T-helper 1 cell treated with Interleukin-12 subunit alpha and Interleukin-12 subunit beta and Interleukin-4 antibody, amounts not matched to agents 30 ng/mL and 1 ng/mL, for 36 hours (primary cell): ENCODE data around the gene TWSG1. TPM values are rescaled to one million over a fixed set of nuclear protein-coding genes. Genes with fewer than 3 reads are reported as not detected.
"Not testable (repeated sequence)": the region's sequence is repeated elsewhere in the genome, so short reads cannot be mapped to it uniquely, and the experiment has no call there.

Source experiments
- intact Hi-C: fragments of 100-400 bp; cut with micrococcal nuclease; formaldehyde crosslinking; loops from one replicate; pipeline ENCODE4 v1.15.1; 2024
- total RNA-seq: library from RNA; stranded (reverse); gene quantifications from 2 replicates; pipeline ENCODE4 v1.2.3, GENCODE V29; 2022

Gene TWSG1
- total RNA-seq, 1 donor from 2014 or later = 8.3 TPM

DNA sequence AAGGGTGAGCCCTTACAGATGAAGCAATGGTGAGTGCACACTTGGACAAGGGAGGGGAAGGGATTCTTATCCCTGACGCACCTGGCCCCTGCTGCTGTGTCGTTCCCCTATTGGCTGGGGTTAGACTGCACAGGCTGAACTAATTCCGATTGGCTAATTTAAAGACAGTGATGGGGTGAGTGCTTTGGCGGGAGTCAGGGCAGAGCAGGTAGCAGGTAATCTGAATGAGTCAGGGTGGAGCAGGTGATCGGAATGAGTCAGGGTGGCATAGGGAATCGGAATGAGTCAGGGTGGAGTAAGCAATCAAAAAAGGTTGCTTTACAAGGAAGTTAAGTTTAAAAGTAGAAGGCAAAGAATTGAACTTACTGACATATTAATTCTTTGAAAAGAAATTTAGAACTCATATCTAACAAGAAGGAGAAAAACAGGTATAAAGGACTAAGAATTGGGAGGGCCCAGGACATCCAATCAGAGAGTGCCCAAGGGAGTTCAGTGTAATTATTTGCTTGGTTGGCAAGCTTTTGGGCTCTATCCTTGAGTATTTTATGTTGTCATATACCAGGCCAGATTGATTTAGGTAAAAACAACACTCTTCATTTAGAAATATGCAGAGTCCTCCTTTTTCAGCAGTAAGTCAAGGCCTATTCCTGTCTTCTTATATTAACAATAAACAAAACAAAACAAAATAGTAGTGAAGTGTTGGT is 88.4 kb downstream of the TWSG1 start:
- intact Hi-C loops = no loop called here

DNA sequence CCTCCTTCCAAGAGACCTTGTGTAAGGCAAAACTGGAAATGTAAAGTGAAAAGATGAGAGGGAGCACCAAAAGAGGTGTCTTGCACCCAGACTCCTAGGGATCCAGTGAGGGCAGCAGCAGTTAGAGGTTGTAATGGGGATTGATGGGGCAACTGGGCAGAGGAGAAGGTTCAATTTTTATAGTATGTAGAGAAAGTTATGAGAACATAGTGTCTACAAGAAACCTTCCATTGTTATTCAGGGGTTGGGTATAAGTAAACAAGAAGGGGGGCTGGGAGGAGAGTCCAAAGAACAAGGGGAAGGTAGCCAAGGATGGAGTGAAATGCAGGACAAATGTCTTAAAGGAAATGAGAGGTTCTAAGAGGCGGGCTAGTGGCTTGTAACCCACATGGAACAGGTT is 89.1 kb downstream of the TWSG1 start:
- intact Hi-C loops = not testable (repeated sequence)

DNA sequence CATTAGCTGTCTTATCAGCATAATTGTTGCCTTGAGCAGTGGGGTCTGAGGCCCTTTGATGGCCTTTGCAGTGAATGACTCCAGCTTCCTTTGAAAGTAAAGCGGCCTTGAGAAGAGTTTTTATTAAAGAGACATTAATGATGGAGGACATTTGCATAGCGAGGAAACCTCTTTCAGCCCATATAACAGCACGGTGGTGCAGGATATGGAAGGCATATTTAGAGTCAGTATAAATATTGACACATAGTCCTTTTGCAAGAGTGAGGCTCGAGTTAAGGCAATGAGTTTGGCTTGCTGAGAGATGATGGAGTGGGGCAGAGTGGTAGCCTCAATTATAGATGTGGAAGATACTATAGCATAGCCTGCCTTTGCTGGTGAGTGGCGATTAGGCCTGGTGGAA is 89.7 kb downstream of the TWSG1 start:
- intact Hi-C loops = not testable (repeated sequence)

DNA sequence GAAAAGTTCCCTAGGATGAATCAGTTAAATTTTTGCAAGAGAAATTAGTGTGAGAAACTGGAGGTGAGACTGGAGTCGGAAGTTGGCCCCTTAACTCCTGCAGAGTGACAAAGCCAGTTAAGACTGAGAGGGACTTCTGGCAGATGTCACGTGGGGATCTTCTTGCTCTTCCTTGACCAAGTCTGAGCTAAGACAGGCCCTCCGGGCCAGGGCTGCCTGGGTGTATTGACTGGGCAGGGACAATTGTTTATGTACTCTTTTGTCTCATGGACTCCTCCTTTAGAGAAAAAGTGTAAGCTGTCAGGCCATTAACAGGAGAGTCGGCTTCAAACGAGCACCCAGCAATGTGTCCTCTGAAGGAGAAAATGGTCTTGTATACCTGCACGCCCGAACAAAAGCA is 92.2 kb downstream of the TWSG1 start:
- intact Hi-C loops = no loop called here

DNA sequence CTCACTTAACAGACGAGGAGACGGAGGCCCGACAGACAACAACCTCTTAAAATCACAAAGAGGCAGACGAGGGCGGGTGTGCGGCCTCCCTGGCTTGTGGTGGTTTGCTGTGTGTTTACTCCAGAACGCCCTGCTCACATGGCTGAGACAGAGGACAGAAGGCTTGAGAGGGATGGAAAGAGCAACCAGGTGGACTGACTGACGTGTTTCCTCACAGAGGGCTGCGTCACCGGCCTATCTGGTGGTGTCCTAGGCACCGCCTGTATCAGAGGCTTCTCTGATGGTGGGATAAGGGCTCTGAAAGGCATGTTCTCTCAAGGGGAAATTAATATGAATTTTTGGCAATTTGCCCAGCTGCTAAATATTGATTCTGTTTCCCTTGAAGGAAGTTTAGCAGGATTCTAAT is 93.7 kb downstream of the TWSG1 start:
- intact Hi-C loops = no loop called here

DNA sequence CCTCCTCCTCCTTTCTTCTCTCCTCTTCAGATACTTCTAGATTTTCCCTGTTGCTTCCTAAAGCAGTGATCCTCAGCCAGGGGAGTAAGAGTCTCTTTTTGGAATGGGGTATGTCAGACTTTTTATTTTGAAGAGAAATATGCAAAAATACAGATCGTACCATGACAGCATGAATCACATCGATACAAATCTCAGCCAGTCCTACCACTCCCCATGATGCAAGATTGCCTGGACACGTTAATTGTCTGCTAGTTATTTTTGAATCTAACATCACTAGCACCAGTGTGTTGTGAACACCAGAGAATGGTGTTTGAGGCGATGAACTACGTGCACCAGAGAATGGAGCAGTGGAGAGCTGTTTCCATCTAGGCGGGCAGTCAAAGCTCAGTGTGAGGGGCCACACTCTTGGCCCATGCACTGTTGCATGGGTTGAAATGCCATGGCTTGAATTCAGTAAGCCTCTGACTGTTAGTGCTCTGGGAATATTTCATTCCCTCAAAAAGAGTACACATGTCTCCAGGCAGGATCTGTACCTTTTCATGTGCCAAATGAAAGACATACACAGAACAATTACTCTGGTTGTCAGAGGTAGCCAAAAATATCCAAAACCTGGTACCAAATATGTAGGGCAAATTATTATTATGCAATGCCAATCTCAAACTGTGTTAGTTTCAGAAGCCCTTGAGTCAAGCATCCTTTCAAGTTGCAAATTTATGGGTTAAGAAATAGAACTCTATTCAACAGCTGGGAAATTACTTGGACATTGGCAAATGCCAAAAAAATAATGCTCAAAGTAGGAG is 94.5 kb downstream of the TWSG1 start:
- intact Hi-C loops = no loop called here

DNA sequence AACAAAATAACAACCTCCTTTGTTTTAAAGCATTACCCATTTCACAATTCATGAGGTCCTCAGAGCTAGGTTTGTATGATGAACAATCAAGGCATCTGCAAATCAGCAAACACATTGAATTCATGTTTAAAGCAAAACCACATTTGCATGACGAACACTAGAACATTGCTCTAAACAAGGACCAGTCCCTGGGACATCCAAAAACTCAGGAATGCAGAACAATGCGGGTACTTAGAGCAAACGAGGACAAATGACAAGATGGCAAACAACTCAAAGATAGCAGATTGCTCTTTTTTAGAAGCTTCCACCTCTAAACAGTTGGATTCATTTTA is 95.1 kb downstream of the TWSG1 start:
- intact Hi-C loops = no loop called here

DNA sequence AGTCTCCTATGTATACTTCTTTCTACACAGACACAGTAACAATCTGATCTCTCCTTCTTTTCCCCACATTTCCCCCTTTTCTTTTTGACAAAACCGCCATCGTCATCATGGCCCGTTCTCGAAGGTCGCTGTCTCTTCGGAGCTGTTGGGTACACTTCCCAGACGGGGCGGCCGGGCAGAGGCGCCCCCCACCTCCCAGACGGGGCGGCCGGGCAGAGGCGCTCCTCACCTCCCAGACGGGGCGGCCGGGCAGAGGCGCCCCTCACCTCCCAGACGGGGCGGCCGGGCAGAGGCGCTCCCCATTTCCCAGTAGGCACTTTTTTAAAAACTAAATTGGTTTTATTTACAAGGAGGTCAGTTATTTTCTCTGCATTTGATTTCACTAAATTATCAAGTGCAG is 95.7 kb downstream of the TWSG1 start:
- intact Hi-C loops = not testable (repeated sequence)

DNA sequence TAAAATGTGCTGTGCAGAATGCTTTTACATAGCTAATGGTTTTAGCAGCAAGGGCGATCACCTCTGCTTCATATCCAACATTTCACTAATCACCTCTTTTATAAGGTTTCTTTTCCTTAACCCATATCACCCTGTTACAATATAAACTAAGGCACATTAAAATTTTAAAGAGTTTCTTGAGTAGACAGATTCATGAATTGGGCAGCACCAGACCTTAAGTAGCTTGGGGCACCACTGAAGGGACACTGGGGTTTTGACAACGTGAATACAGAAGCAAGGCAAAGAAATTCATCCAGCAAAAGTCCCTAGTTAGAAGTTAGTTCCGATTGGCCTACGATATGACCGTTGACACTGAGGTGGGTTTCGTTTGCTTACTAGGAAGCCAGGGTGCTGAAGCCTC is 96.7 kb downstream of the TWSG1 start:
- intact Hi-C loops = no loop called here

DNA sequence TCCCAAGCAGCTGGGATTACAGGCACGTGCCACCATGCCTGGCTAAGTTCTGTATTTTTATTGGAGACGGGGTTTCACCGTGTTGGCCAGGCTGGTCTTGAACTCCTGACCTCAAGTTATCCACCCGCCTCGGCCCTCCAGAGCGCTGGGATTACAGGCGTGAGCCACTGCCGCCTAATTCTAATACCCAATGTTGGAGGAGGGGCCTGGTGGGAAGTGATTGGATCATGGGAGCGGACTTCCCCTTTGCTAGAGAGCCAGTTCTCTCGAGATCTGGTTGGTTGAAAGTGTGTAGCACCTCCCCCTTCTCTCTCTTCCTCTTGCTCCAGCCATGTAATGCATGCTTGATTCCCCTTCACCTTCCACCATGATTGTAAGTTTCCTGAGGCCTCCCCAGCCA is 98.5 kb downstream of the TWSG1 start:
- intact Hi-C loops = not testable (repeated sequence)

DNA sequence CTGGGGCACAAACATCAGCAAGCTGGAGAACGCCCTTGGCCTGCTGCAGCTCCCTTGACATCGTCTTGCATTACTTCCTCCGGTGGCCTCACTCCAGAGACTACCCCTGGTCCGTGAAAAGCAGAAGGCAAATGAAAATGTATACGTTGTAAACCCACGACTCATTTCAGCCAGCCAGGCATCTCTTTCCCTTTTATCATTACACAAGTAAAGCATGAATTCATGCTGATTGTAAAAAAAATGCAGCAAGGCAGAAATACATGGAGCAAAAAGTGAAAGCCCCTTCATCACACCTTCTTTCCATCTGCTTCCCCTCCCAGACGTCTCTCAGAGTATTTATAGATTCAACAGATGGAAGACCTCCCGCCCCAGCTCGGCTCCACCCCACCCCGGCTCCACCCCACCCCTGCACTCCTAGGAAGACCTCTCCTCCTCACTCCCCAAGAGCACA is 99.1 kb downstream of the TWSG1 start:
- intact Hi-C loops = no loop called here

DNA sequence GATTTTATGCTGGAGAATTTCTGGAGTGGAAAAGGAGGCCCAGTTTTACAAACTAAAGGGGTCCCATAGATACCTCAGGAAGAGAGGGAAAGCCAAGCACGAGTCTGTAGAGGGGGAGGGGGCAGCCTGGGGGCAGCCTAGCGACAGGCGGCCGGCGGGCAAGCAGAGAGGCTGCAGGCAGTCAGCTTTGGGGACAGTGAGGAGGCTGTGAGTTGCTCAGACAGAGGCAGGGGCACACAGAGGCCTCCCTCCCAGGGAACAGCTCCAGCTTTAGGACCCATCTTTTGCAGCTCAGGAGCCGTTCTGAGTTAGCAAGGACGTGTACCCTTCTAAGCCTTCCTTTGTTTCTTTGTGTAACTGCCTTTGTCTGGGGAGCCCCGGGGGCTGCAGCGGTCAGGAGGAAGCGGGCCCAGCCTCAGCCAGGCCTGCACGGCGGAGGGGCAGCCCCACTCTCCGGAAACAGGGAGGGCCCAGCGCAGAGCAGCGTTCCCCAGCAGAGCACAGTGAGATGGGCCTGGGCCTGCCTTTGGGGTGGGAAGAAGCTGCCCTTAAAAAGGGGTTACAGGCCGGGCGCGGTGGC is 99.6 kb downstream of the TWSG1 start:
- intact Hi-C loops = no loop called here

DNA sequence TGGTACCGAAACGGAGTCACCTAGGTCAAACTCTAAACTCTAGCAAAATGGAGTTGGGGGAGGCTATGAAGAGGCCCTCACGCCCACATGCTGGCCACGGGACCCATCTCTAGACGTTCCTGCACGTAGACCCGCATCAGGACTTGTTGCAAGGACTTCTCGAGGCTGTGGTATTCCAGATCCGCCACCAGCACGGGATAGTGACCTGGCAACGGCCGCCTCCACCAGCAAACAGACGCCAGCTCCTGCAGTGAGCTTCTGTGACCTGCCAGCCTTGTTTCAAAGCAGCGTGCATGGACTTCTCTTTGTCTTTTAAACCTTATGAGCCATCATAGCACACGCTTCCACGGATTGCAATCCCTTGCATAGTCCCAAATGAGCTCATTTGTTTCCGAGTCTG is 100.5 kb downstream of the TWSG1 start:
- intact Hi-C loops = no loop called here

DNA sequence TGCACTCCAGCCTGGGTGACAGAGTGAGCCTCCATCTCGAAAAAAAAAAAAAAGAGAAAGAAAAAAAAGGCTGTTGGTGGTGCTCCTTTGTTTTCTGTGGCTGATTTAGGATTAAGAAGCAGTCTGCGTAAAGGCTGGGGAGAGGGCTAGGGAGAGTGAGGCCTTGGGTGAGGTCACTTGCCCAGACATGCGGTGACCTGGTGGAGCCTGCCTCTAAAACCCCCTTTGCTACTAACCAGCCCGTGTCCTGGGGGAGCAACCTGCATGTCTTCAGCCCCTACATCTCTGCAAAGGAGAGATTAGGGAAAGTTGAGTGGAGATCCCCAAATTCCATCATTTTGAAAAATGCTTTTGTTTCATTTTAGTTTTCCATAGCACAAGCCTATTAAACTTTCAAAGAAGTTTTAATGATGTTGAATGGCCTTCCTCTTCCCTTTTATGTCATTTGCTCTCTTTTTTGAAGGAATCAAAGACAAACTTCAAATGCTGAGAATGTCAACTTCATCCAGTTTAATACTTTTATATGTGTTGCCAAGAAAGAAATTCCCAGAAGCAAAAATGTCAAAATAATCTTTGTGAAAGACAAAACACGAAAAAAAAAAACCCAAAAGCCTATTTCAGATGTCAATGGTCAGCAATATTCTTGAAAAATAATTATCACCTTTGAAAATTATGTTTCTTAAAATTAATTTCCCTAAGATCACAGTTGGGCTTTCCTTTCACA is 101.8 kb downstream of the TWSG1 start:
- intact Hi-C loops = no loop called here

DNA sequence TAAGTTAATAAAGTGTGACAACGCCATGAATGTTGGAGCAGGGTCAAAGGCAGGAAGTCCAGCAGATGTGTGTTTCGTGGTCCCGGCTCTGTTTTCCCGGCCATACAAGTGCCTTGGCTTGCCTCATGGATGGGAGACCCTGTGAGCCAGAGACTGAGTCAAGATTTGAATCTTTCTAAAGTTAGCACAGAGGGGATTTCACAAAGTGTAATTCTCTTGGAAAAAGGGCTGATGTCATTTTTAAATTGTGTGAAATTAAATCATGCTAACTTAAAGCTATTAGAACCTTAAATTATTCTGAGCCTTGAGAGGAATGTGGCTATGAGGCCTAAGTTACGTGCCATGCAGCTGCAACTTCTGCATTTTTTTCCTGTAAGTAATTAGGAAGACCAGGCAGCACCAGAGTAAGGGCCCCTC is 102.5 kb downstream of the TWSG1 start:
- intact Hi-C loops = no loop called here

DNA sequence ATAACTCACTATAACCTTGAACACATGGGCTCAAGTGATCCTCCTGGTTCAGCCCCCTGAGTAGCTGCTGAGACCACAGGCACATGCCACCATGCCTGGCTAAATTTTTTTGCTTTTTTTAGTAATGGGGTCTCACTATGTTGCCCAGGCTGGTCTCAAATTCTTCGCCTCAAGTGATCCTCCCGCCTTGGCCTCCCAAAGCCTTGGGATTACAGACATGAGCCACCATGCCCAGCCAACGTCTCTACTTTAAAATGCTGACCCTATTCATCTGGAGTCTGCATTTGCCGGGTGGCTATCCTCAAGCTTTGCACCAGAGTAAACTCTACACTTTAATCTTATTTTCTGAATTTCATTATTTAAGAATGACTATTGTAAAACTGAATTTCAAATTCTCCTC is 103.1 kb downstream of the TWSG1 start:
- intact Hi-C loops = no loop called here

DNA sequence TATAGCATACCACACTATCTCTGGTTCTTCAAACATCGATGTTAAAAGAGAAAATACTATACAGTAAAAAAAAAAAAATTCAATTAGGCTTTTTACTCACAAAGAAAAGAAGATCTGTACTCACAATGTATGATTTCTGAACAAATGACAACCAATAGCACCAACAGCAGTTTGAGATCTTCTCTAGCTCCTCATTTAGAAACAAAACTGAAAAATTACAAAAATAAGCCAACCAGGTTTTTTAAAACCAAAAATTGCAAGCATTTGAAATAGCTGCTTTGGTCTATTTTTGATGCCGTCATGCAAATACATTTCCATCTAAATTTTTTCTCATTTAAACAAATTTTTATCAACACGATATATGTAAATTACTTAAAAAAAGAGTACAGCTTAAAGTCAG is 106.5 kb downstream of the TWSG1 start:
- intact Hi-C loops = no loop called here

DNA sequence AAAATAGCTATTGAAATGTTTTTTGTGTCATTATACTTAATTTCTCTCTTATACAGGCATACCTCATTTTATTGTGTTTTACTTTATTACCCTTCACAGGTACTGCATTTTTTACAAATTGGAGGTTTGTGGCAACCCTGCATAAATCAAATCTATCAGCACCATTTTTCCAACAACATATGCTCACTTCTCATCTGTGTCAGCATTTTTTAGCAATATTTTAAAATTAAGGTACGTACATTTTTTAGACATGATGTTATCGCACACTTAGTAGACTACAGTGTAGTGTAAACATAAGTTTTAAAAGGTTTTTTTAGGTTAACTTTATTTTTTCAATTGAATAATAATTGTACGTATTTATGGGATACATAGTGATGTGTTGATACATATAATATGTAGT is 110.0 kb downstream of the TWSG1 start:
- intact Hi-C loops = no loop called here

DNA sequence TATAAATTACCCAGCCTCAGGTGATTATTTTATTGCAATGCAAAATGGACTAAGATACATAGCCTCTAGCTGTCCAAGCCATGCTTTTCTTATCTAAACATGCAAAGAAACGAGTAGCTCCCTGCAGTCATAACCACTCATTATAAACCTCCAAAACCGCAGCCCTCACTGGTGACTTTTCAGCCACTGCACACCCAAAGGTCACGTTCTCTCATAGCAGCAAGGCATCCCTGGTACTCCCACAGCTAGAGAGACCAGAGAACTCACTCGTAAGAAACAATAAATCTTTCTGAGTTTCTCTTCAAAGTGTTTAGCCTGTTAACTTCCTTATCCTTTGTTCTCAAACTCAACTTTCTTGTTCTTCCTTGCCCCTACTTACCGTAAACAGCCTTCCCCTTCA is 112.3 kb downstream of the TWSG1 start:
- intact Hi-C loops = no loop called here

DNA sequence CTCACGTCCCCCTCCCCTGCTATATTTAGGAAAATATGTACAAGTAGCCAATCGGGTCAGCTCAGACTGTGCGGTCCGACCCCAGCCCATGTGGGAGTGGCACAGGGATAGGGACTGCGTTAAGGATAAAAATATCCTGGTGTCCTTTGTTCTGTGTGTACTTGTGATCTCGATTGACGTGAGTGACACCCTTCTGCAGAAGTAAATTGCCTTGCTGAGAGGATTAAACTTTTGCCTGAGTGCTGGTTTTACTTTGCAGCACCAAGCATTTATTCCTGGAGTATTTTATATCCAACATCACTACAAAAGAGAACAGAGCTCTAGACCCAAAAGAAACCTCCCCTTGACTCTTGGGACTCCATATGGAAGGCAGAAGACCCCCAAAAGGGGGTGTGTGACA is 112.8 kb downstream of the TWSG1 start:
- intact Hi-C loops = no loop called here

DNA sequence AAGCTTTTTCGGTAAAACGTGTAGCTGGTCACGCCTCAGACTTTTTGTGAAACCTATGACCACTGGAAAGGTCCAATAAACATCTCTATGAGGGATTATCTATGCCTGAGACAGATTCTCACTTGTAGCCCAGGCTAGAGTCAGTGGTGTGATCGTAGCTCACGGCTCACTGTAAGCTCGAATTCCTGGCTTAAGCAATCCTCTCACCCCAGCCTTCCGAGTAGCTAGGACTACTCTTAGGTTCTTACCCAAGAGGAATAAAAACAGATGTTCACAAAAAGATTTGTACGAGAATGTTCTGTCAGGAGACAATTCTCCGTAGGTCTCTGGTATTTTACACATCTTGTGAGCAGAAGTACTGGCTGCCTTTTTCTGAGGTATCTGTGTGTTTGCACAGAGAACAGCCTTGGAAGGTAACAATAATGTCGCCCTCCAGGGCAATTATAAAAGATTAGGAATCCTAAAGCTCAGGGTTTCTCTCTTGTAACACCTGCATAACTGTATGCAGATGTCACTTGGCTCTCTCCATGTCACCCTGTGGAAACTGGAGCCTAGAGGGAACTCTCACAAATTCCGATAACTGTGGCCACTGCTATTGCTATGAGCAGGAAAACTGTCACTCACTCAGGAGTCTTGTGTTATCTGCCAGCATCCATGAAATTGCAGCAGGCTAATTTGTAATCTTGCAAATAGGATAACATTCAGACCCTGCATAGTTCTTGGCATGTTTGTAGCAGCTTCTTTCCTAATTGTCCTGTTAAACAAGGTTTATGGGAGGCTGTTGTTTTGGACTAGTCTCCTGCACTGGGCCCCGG is 115.2 kb downstream of the TWSG1 start:
- intact Hi-C loops = no loop called here
